ENCODE measurements around the gene TUT1. TPM values are rescaled to one million over a fixed set of nuclear protein-coding genes. Genes with fewer than 3 reads are reported as not detected.
A peak's percentile ranks its signal among the peaks of the same experiment; 100 is the strongest.
"Not testable (repeated sequence)": the region's sequence is repeated elsewhere in the genome, so short reads cannot be mapped to it uniquely, and the experiment has no call there.

Gene TUT1
- total and polyA plus RNA-seq, 3 experiments from 2014 or later, result 13.7 to 32.7 (median 30.8) TPM

GRCh38 chr11:62571493-62571892, 19.8 kb downstream of the TUT1 start:
- CTCF ChIA-PET, result interaction anchor here (1.3 to 4.5 kb wide), 3 partner anchors 11 to 20 kb away, joined by 4 to 21 read pairs (median 4); partner anchors contain the start of gene TUT1
- H3K9me3 ChIP-seq (ENCODE audit: low read length); DNase-seq; H3K9me3 Mint-ChIP-seq; H3K27me3 Mint-ChIP-seq; H3K27ac ChIP-seq (ENCODE audit: low read depth, low read length); POLR2A ChIA-PET; H3K27me3 ChIP-seq (ENCODE audit: insufficient read depth, low read length, poor library complexity, severe bottlenecking); H3K4me3 ChIP-seq (ENCODE audit: low read length): not testable (repeated sequence)
- Mint-ChIP-seq H3K27ac (peak overlapping the region; percentile 3 to 98 (median 76)), H3K4me1 (peaks cover 53 to 69% (median 62%) of the 10 kb centered on the region in 3 donors), H3K4me3 (peak overlapping the region in 4 of 7 donors; percentile 21 to 98 (median 56)), H3K36me3 (peaks cover 13 to 80% (median 18%) of the 10 kb centered on the region in 3 donors)
- Histone ChIP-seq H3K4me1 (ENCODE audit: insufficient read depth, low read length) (peaks cover 24% of the 10 kb centered on the region), H3K36me3 (ENCODE audit: insufficient read depth, low read length) (peaks cover 33% of the 10 kb centered on the region)

- H3K27ac ChIP-seq (ENCODE audit: low read depth, low read length); H3K9me3 Mint-ChIP-seq; POLR2A ChIA-PET; H3K27me3 Mint-ChIP-seq; DNase-seq; H3K4me3 ChIP-seq (ENCODE audit: low read length); H3K27me3 ChIP-seq (ENCODE audit: insufficient read depth, low read length, poor library complexity, severe bottlenecking); H3K9me3 ChIP-seq (ENCODE audit: low read length): not testable (repeated sequence)
- peaks cover 36% of the 10 kb centered on the region for H3K36me3 ChIP-seq (ENCODE audit: insufficient read depth, low read length)
- CTCF ChIA-PET, result interaction anchor here (1.3 to 4.5 kb wide), 4 partner anchors 10 to 146 kb away, joined by 4 to 21 read pairs (median 7); partner anchors contain the start of gene TUT1
- peak overlapping the region in 7 of 8 donors; percentile 3 to 85 (median 28) for H3K27ac Mint-ChIP-seq
- peaks cover 57 to 75% (median 68%) of the 10 kb centered on the region in 3 donors for H3K4me1 Mint-ChIP-seq
- peaks cover 13 to 80% (median 22%) of the 10 kb centered on the region in 3 donors for H3K36me3 Mint-ChIP-seq
- peaks cover 24% of the 10 kb centered on the region for H3K4me1 ChIP-seq (ENCODE audit: insufficient read depth, low read length)
- peak overlapping the region in 4 of 7 donors; percentile 3 to 53 (median 34) for H3K4me3 Mint-ChIP-seq
These were observed 20.4 kb downstream of the TUT1 start for GRCh38 chr11:62570903-62571302.

GRCh38 chr11:62569611-62570010, 21.7 kb downstream of the TUT1 start:
- no peaks in the 10 kb centered on the region for H3K9me3 Mint-ChIP-seq
- peak overlapping the region in 4 of 8 donors; percentile 28 to 55 (median 36) for H3K27ac Mint-ChIP-seq
- peaks cover 18 to 84% (median 26%) of the 10 kb centered on the region in 3 donors for H3K36me3 Mint-ChIP-seq
- H3K27me3 Mint-ChIP-seq, result no peaks in the 10 kb centered on the region
- H3K4me3 ChIP-seq (ENCODE audit: low read length), result no peak overlapping the region
- no peak overlapping the region for H3K27ac ChIP-seq (ENCODE audit: low read depth, low read length)
- H3K4me1 Mint-ChIP-seq, result peaks cover 53 to 70% (median 70%) of the 10 kb centered on the region in 3 donors
- no peak for DNase-seq
- H3K9me3 ChIP-seq (ENCODE audit: low read length), result no peaks in the 10 kb centered on the region
- peak overlapping the region in 2 of 7 donors; percentile 19 to 23 for H3K4me3 Mint-ChIP-seq
- ChIA-PET CTCF (interaction anchor here (1.4 to 4.5 kb wide), 7 partner anchors 9 to 145 kb away, joined by 3 to 21 read pairs (median 4); no protein-coding TSS in a partner anchor), POLR2A (interaction anchor here (0.9 kb wide), 1 partner anchor 22 kb away, joined by 3 read pairs; the partner anchor contains the start of gene TUT1)
- no peaks in the 10 kb centered on the region for H3K27me3 ChIP-seq (ENCODE audit: insufficient read depth, low read length, poor library complexity, severe bottlenecking)
- H3K4me1 ChIP-seq (ENCODE audit: insufficient read depth, low read length), result peaks cover 19% of the 10 kb centered on the region
- peaks cover 41% of the 10 kb centered on the region for H3K36me3 ChIP-seq (ENCODE audit: insufficient read depth, low read length)

- ChIA-PET CTCF (interaction anchor here (1.0 to 4.7 kb wide), 7 partner anchors 9 to 177 kb away, joined by 3 to 27 read pairs (median 3); no protein-coding TSS in a partner anchor), POLR2A (interaction anchor here (1.2 kb wide), 1 partner anchor 10 kb away, joined by 4 read pairs; no protein-coding TSS in a partner anchor)
- Histone ChIP-seq H3K36me3 (ENCODE audit: insufficient read depth, low read length) (peaks cover 48% of the 10 kb centered on the region), H3K27me3 (ENCODE audit: insufficient read depth, low read length, poor library complexity, severe bottlenecking) (no peaks in the 10 kb centered on the region), H3K9me3 (ENCODE audit: low read length) (no peaks in the 10 kb centered on the region), H3K4me1 (ENCODE audit: insufficient read depth, low read length) (peaks cover 8% of the 10 kb centered on the region), H3K27ac (ENCODE audit: low read depth, low read length) (no peak overlapping the region), H3K4me3 (ENCODE audit: low read length) (no peak overlapping the region)
- Mint-ChIP-seq H3K4me1 (peaks cover 32 to 54% (median 53%) of the 10 kb centered on the region in 3 donors), H3K27me3 (no peaks in the 10 kb centered on the region), H3K27ac (peak overlapping the region; percentile 3 to 90 (median 80)), H3K36me3 (peaks cover 18 to 78% (median 23%) of the 10 kb centered on the region in 3 donors), H3K4me3 (peak overlapping the region in 3 of 7 donors; percentile 2 to 10 (median 5)), H3K9me3 (no peaks in the 10 kb centered on the region)
- no peak for DNase-seq
These were observed 24.2 kb downstream of the TUT1 start for GRCh38 chr11:62567018-62567633.

- peaks cover 2% of the 10 kb centered on the region for H3K4me1 ChIP-seq (ENCODE audit: insufficient read depth, low read length)
- H3K4me3 ChIP-seq (ENCODE audit: low read length), result no peak overlapping the region
- no peak for DNase-seq
- Mint-ChIP-seq H3K36me3 (peaks cover 14 to 75% (median 21%) of the 10 kb centered on the region in 3 donors), H3K9me3 (no peaks in the 10 kb centered on the region), H3K4me1 (peaks cover 27 to 49% (median 49%) of the 10 kb centered on the region in 3 donors), H3K27ac (peak overlapping the region in 6 of 8 donors; percentile 33 to 90 (median 62)), H3K4me3 (no peak overlapping the region), H3K27me3 (no peaks in the 10 kb centered on the region)
- no peaks in the 10 kb centered on the region for H3K27me3 ChIP-seq (ENCODE audit: insufficient read depth, low read length, poor library complexity, severe bottlenecking)
- H3K27ac ChIP-seq (ENCODE audit: low read depth, low read length), result no peak overlapping the region
- H3K36me3 ChIP-seq (ENCODE audit: insufficient read depth, low read length), result peaks cover 41% of the 10 kb centered on the region
- H3K9me3 ChIP-seq (ENCODE audit: low read length), result no peaks in the 10 kb centered on the region
- ChIA-PET POLR2A (no interaction called here), CTCF (interaction anchor here (1.1 to 4.7 kb wide), 5 partner anchors 8 to 173 kb away, joined by 3 to 27 read pairs (median 6); no protein-coding TSS in a partner anchor)
These were observed 25.1 kb downstream of the TUT1 start for GRCh38 chr11:62566247-62566646.

- POLR2A ChIA-PET, result no interaction called here
- peaks cover 8 to 76% (median 16%) of the 10 kb centered on the region in 3 donors for H3K36me3 Mint-ChIP-seq
- no peaks in the 10 kb centered on the region for H3K9me3 Mint-ChIP-seq
- CTCF ChIA-PET, result interaction anchor here (1.2 to 4.7 kb wide), 6 partner anchors 11 to 172 kb away, joined by 3 to 27 read pairs (median 6); no protein-coding TSS in a partner anchor
- Histone ChIP-seq H3K27ac (ENCODE audit: low read depth, low read length) (no peak overlapping the region), H3K9me3 (ENCODE audit: low read length) (no peaks in the 10 kb centered on the region), H3K36me3 (ENCODE audit: insufficient read depth, low read length) (peaks cover 38% of the 10 kb centered on the region), H3K4me1 (ENCODE audit: insufficient read depth, low read length) (peaks cover 9% of the 10 kb centered on the region), H3K27me3 (ENCODE audit: insufficient read depth, low read length, poor library complexity, severe bottlenecking) (no peaks in the 10 kb centered on the region), H3K4me3 (ENCODE audit: low read length) (no peak overlapping the region)
- H3K27ac Mint-ChIP-seq, result peak overlapping the region in 6 of 8 donors; percentile 6 to 90 (median 48)
- H3K4me3 Mint-ChIP-seq, result no peak overlapping the region
- peaks cover 27 to 48% (median 47%) of the 10 kb centered on the region in 3 donors for H3K4me1 Mint-ChIP-seq
- no peaks in the 10 kb centered on the region for H3K27me3 Mint-ChIP-seq
- no peak for DNase-seq
These were observed 26.1 kb downstream of the TUT1 start for GRCh38 chr11:62565100-62565802.

GRCh38 chr11:62561677-62562230, 29.6 kb downstream of the TUT1 start:
- H3K4me3 ChIP-seq (ENCODE audit: low read length); H3K9me3 Mint-ChIP-seq; H3K9me3 ChIP-seq (ENCODE audit: low read length); H3K27ac ChIP-seq (ENCODE audit: low read depth, low read length); H3K27me3 ChIP-seq (ENCODE audit: insufficient read depth, low read length, poor library complexity, severe bottlenecking); DNase-seq; H3K27me3 Mint-ChIP-seq: not testable (repeated sequence)
- Histone ChIP-seq H3K36me3 (ENCODE audit: insufficient read depth, low read length) (peaks cover 37% of the 10 kb centered on the region), H3K4me1 (ENCODE audit: insufficient read depth, low read length) (peaks cover 42% of the 10 kb centered on the region)
- POLR2A ChIA-PET, result interaction anchor here (0.7 to 11.9 kb wide), 2 partner anchors 19 to 30 kb away, joined by 7 to 193 read pairs; partner anchors contain the start of gene AHNAK
- Mint-ChIP-seq H3K4me3 (peak overlapping the region in 1 of 7 donors; percentile 44), H3K4me1 (peaks cover 46 to 67% (median 63%) of the 10 kb centered on the region in 3 donors), H3K36me3 (peaks cover 9 to 66% (median 16%) of the 10 kb centered on the region in 3 donors), H3K27ac (peak overlapping the region in 6 of 8 donors; percentile 2 to 88 (median 68))
- CTCF ChIA-PET, result interaction anchor here (0.8 to 6.7 kb wide), 13 partner anchors 9 to 167 kb away, joined by 3 to 203 read pairs (median 8); partner anchors contain the start of genes AHNAK, EML3 and ROM1

All from CD8-positive, alpha-beta memory T cell (primary cell).